Neuronal stem cell (in vitro differentiated cells): Measurements from ENCODE around the gene DECR2.
"Not testable (repeated sequence)": the region's sequence is repeated elsewhere in the genome, so short reads cannot be mapped to it uniquely, and the experiment has no call there.

Experiments used
- DNase-seq: peaks from one replicate; pipeline ENCODE4 v3.0.0-alpha.2; 2013; ENCODE audit warnings: low spot score
- H2AFZ ChIP-seq: one replicate; pipeline ENCODE4 v1.6.1; 2013; ENCODE audit warnings: mild to moderate bottlenecking, low read length, inconsistent platforms
- H2AK5ac ChIP-seq: 2 replicates; pipeline ENCODE4 v1.6.1; 2013; ENCODE audit warnings: low read depth, mild to moderate bottlenecking, inconsistent platforms, low read length, moderate library complexity, mixed read lengths
- H2BK120ac ChIP-seq: 2 replicates; pipeline ENCODE4 v1.6.1; 2013; ENCODE audit warnings: low read depth, mild to moderate bottlenecking, inconsistent platforms, low read length, moderate library complexity, mixed read lengths
- H2BK12ac ChIP-seq: one replicate; pipeline ENCODE4 v1.6.1; 2013; ENCODE audit warnings: low read length, inconsistent platforms
- H2BK15ac ChIP-seq: 2 replicates; pipeline ENCODE4 v1.6.1; 2013; ENCODE audit warnings: mild to moderate bottlenecking, low read length, inconsistent platforms, mixed read lengths
- H2BK5ac ChIP-seq: one replicate; pipeline ENCODE4 v1.6.1; 2013; ENCODE audit warnings: inconsistent platforms, mild to moderate bottlenecking, low read length, moderate library complexity
- H3K14ac ChIP-seq: one replicate; pipeline ENCODE4 v1.6.1; 2013; ENCODE audit warnings: low read length, inconsistent platforms
- H3K18ac ChIP-seq: 2 replicates; pipeline ENCODE4 v1.6.1; 2013; ENCODE audit warnings: low read length, inconsistent platforms
- H3K23ac ChIP-seq: 2 replicates; pipeline ENCODE4 v1.6.1; 2013; ENCODE audit warnings: low read depth, mild to moderate bottlenecking, mixed read lengths, low read length, inconsistent platforms; ENCODE audit not compliant: poor library complexity
- H3K27ac ChIP-seq: replicated peaks from 3 replicates; pipeline ENCODE4 v1.5.1; 2013; ENCODE audit warnings: low read length, inconsistent platforms
- H3K27me3 ChIP-seq, 3 experiments: 2 replicates each; pipeline ENCODE4 v1.6.1; 2013; ENCODE audit warnings: low read length in 3 of 3, mild to moderate bottlenecking in 2 of 3, inconsistent platforms in 1 of 3, low read depth in 1 of 3, mixed read lengths in 1 of 3, moderate library complexity in 1 of 3; ENCODE audit not compliant: control insufficient read depth in 3 of 3, insufficient read depth in 3 of 3
- H3K36me3 ChIP-seq, 2 donors: replicated peaks in 1 of 2; 2 replicates each; pipeline ENCODE4 v1.6.1; 2013; ENCODE audit warnings: low read length in 2 of 2; ENCODE audit not compliant: control insufficient read depth in 2 of 2, insufficient read depth in 2 of 2
- H3K4ac ChIP-seq: 2 replicates; pipeline ENCODE4 v1.6.1; 2013; ENCODE audit warnings: inconsistent platforms, mild to moderate bottlenecking, low read length, moderate library complexity
- H3K4me1 ChIP-seq, 2 donors: 1 replicate in 1 of 2; 2 replicates in 1 of 2; pipeline ENCODE4 v1.6.1; 2013; ENCODE audit warnings: low read length in 2 of 2, low read depth in 1 of 2; ENCODE audit not compliant: control insufficient read depth in 2 of 2, insufficient read depth in 1 of 2
- H3K4me2 ChIP-seq: one replicate; pipeline ENCODE4 v1.6.1; 2013; ENCODE audit warnings: mild to moderate bottlenecking, low read length, inconsistent platforms; ENCODE audit not compliant: insufficient read depth, poor library complexity, severe bottlenecking
- H3K4me3 ChIP-seq, 2 donors: 2 replicates each; pipeline ENCODE4 v1.5.1; 2013; ENCODE audit warnings: low read length in 2 of 2, mild to moderate bottlenecking in 2 of 2, inconsistent platforms in 1 of 2, moderate library complexity in 1 of 2
- H3K79me1 ChIP-seq: one replicate; pipeline ENCODE4 v1.6.1; 2013; ENCODE audit warnings: low read depth, mild to moderate bottlenecking, inconsistent platforms, low read length, moderate library complexity
- H3K9ac ChIP-seq: one replicate; pipeline ENCODE4 v1.6.1; 2013; ENCODE audit warnings: mild to moderate bottlenecking, low read depth, low read length, inconsistent platforms; ENCODE audit not compliant: poor library complexity
- H3K9me3 ChIP-seq, 2 donors: replicated peaks in 1 of 2; 2 replicates each; pipeline versions ENCODE3 to v1.6.1; 2013; ENCODE audit warnings: low read length in 2 of 2, mild to moderate bottlenecking in 2 of 2, inconsistent platforms in 1 of 2, low read depth in 1 of 2, mixed read lengths in 1 of 2, moderate library complexity in 1 of 2; ENCODE audit not compliant: control insufficient read depth in 2 of 2, insufficient read depth in 1 of 2
- H4K8ac ChIP-seq: one replicate; pipeline ENCODE4 v1.6.1; 2013; ENCODE audit warnings: low read depth, mild to moderate bottlenecking, inconsistent platforms, low read length, moderate library complexity
- H4K91ac ChIP-seq: one replicate; pipeline ENCODE4 v1.6.1; 2013; ENCODE audit warnings: low read length, low read depth, mild to moderate bottlenecking, inconsistent platforms; ENCODE audit not compliant: poor library complexity
- WGBS, 2 donors: extraction: QIAGEN DNeasy Blood & Tissue Kit; methylation state at CpG; one replicate each; pipeline ENCODE4 v1.1.7; 2013; ENCODE audit warnings: missing lambda C conversion rate in 2 of 2, mixed read lengths in 1 of 2; ENCODE audit not compliant: insufficient read length in 2 of 2, insufficient replicate concordance in 1 of 2; ENCODE audit errors: extremely low coverage in 2 of 2; 5-methylcytosine and 5-hydroxymethylcytosine counted together

DECR2 gene

GRCh38 chr16:361872-362701 is 39.6 kb upstream of the DECR2 start:
- Histone ChIP-seq H3K4me1 (peaks cover 0 to 11% of the 10 kb centered on the region in 2 donors), H3K18ac (peak overlapping the region; percentile 74), H3K23ac (peak overlapping the region; percentile 93), H3K9me3 (no peaks in the 10 kb centered on the region), H2AK5ac (peak overlapping the region; percentile 99), H3K9ac (no peak overlapping the region), H3K4me2 (no peak overlapping the region), H3K27ac (no peak overlapping the region), H2AFZ (peak overlapping the region; percentile 60), H3K14ac (peak overlapping the region; percentile 99), H2BK12ac (peak overlapping the region; percentile 31), H4K91ac (peak overlapping the region; percentile 79), H2BK5ac (peak overlapping the region; percentile 78), H3K4ac (no peak overlapping the region), H3K27me3 (peaks cover 0 to 2% (median 0%) of the 10 kb centered on the region in 3 experiments), H2BK15ac (peak overlapping the region; percentile 13), H4K8ac (no peak overlapping the region), H3K79me1 (peaks cover 3% of the 10 kb centered on the region), H2BK120ac (no peak overlapping the region), H3K36me3 (peaks cover 3 to 11% of the 10 kb centered on the region in 2 donors), H3K4me3 (no peak overlapping the region)
- DNase-seq = peak; percentile 63
- no CpG with 5 or more reads among the region's 30 CpGs for WGBS, 2 donors

DNA sequence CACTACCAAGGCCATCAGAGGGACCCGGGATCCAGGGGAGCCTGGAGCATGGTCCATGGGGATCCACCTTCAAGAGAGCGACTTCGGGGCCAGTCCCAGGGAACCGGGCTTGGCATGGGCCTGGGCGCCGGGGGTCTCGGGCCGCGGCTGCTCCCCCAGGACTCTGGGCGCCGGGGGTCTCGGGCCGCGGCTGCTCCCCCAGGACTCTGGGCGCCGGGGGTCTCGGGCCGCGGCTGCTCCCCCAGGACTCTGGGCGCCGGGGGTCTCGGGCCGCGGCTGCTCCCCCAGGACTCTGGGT is 39.0 kb upstream of the DECR2 start:
- H2BK120ac ChIP-seq, H3K14ac ChIP-seq, H3K9me3 ChIP-seq, H3K4me3 ChIP-seq, H3K79me1 ChIP-seq, H4K8ac ChIP-seq, H3K4me2 ChIP-seq, H3K27me3 ChIP-seq, H3K4ac ChIP-seq, H3K9ac ChIP-seq, H2AK5ac ChIP-seq, H2BK15ac ChIP-seq, H2BK5ac ChIP-seq, H3K27ac ChIP-seq, DNase-seq: not testable (repeated sequence)
- Histone ChIP-seq H3K18ac (peak overlapping the region; percentile 53), H2AFZ (peak overlapping the region; percentile 60), H3K36me3 (peaks cover 9 to 16% of the 10 kb centered on the region in 2 donors), H4K91ac (peak overlapping the region; percentile 79), H2BK12ac (peak overlapping the region; percentile 73), H3K4me1 (peaks cover 0 to 11% of the 10 kb centered on the region in 2 donors), H3K23ac (peak overlapping the region; percentile 93)
- no CpG with 5 or more reads among the region's 24 CpGs for WGBS, 2 donors

- Histone ChIP-seq H3K14ac (no peak overlapping the region), H2BK5ac (no peak overlapping the region), H3K36me3 (peaks cover 15 to 22% of the 10 kb centered on the region in 2 donors), H2BK12ac (peak overlapping the region; percentile 73), H3K9me3 (no peaks in the 10 kb centered on the region), H3K23ac (peak overlapping the region; percentile 73), H4K8ac (no peak overlapping the region), H2BK120ac (peak overlapping the region; percentile 72), H3K4ac (no peak overlapping the region), H2BK15ac (peak overlapping the region; percentile 64), H3K4me1 (peaks cover 0 to 11% of the 10 kb centered on the region in 2 donors), H2AK5ac (peak overlapping the region; percentile 98), H3K18ac (peak overlapping the region; percentile 57), H3K4me2 (no peak overlapping the region), H2AFZ (peak overlapping the region; percentile 1), H4K91ac (no peak overlapping the region), H3K4me3 (no peak overlapping the region), H3K79me1 (no peaks in the 10 kb centered on the region), H3K27ac (no peak overlapping the region), H3K9ac (peak overlapping the region; percentile 70), H3K27me3 (peaks cover 0 to 2% (median 0%) of the 10 kb centered on the region in 3 experiments)
- no peak for DNase-seq
- no CpG with 5 or more reads among the region's 20 CpGs for WGBS, 2 donors
These were observed 38.4 kb upstream of the DECR2 start for GRCh38 chr16:363110-363765.
